Colonic mucosa (tissue), 4 donors: ENCODE results near the gene PRKAG3. TPM values are rescaled to one million over a fixed set of nuclear protein-coding genes. Genes with fewer than 3 reads are reported as not detected.

Experiments
- DNase-seq: peaks from one replicate; pipeline ENCODE4 v3.0.0-alpha.2; 2020
- H3K27ac ChIP-seq: fragments of 200-600 bp; one replicate; pipeline ENCODE4 v1.8.0; 2021
- H3K27me3 ChIP-seq: fragments of 200-600 bp; one replicate; pipeline ENCODE4 v1.8.0; 2021
- H3K36me3 ChIP-seq: fragments of 200-600 bp; one replicate; pipeline ENCODE4 v1.8.0; 2021
- H3K4me1 ChIP-seq: fragments of 200-600 bp; one replicate; pipeline ENCODE4 v1.8.0; 2021; ENCODE audit warnings: mild to moderate bottlenecking
- H3K4me3 ChIP-seq: fragments of 200-600 bp; one replicate; pipeline ENCODE4 v1.8.0; 2021
- H3K9ac ChIP-seq, 2 donors: one replicate each; pipeline ENCODE4 v1.7.0; 2013; ENCODE audit warnings: control low read depth in 2 of 2, low read depth in 2 of 2, low read length in 2 of 2
- H3K9me3 ChIP-seq: fragments of 200-600 bp; one replicate; pipeline ENCODE4 v1.8.0; 2021
- intact Hi-C: fragments of 100-400 bp; cut with DNase I; formaldehyde crosslinking; loops from one replicate; pipeline ENCODE4 v1.14.1; 2022
- total RNA-seq, 2 donors: library from RNA; stranded (reverse); fragmentation: NEBNext Ultra II Directional in 1 of 2; extraction: Animal tissue kit (Norgen Biotek cat#: 25700) in 1 of 2; gene quantifications; one replicate each; pipeline ENCODE4 v1.2.1, GENCODE V29; 2021
- TF ChIP-seq, protein P1 (sequence below): fragments of 200-600 bp; IDR thresholded peaks from one replicate; pipeline ENCODE4 v1.8.0; 2022; ENCODE audit warnings: antibody characterized with exemption, mild to moderate bottlenecking
- donor health status: healthy.
- donor health status: DM: no; HTN: no; CAD: no.
- donor health status: DM: no; HTN: no; CAD: no.

Gene PRKAG3
- total RNA-seq, 2 donors from 2014 or later: not detected

DNA sequence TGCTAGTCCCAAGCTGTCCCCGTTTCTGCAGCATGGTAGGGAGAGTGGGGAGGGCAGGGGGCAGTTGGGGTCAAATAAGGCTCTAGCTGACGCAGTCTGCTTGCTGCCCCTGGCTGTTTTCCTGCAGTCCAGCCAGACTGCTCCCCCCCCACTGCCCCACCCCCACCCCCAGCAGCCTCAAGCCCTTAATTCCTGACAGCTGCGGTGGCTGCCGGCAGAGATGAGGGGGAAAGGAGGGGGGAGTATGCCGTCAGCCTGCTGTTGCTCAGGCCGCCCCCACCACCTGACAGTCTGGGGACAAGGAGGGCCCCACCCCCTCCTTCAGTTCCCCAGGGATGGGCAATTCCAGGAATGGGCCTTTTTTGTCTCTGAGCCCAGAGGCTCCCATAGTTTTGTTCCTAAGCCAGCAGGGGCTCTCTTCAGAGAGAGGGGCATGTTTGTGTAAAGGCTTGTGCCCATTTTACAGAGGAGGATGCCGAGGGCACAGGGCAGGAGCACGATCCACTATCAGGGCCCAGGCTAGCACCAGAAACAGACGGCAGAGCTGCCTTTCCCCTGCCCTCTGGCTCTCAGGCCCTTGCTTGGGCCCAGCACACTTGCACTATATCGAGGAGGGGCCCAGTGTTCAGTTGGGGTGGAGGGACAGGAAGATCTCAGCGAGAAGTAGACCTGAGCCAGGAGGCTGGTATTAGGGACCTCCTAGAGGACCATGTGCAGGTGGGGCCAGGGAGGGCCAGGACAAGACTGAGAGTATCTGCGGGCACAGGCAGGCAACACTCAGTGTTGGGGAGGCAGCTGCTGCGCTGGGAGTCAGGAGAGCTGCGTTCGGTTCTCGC is 47.5 kb upstream of the PRKAG3 start:
- H3K4me3 ChIP-seq: no peak overlapping the region

DNA sequence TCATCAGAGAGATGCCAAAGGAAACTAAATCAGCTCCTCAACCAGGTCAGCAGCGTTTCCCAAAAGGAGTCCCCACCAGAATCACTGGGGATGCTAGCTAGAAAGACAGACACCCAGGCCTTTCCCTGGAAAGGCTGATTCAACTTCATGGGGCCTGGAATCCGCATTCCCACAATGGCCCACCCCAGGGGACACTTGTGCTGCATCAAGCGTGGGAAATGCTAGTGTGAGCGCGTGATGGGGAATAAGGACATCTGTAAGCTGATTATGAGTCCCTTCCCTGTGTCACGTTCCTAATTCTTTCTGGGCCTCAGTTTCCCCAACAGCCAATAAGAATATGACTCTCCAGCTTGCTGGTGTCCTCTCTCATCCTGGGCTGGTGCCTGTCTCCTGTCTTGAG is 46.9 kb upstream of the PRKAG3 start:
- Histone ChIP-seq H3K36me3 (no peaks in the 10 kb centered on the region), H3K4me3 (no peak overlapping the region), H3K9me3 (no peaks in the 10 kb centered on the region), H3K4me1 (no peaks in the 10 kb centered on the region), H3K27ac (no peak overlapping the region), H3K27me3 (peaks cover 71% of the 10 kb centered on the region), H3K9ac (no peak overlapping the region)
- TF ChIP-seq, protein P1, sequence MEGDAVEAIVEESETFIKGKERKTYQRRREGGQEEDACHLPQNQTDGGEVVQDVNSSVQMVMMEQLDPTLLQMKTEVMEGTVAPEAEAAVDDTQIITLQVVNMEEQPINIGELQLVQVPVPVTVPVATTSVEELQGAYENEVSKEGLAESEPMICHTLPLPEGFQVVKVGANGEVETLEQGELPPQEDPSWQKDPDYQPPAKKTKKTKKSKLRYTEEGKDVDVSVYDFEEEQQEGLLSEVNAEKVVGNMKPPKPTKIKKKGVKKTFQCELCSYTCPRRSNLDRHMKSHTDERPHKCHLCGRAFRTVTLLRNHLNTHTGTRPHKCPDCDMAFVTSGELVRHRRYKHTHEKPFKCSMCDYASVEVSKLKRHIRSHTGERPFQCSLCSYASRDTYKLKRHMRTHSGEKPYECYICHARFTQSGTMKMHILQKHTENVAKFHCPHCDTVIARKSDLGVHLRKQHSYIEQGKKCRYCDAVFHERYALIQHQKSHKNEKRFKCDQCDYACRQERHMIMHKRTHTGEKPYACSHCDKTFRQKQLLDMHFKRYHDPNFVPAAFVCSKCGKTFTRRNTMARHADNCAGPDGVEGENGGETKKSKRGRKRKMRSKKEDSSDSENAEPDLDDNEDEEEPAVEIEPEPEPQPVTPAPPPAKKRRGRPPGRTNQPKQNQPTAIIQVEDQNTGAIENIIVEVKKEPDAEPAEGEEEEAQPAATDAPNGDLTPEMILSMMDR: no peak
- no peak for DNase-seq
- intact Hi-C loops: loop anchor here (5.0 kb wide), 1 partner anchor 99 kb away; no protein-coding TSS in a partner anchor

More for the DNA sequence above, 47.5 kb upstream of the PRKAG3 start:
- intact Hi-C loops: loop anchor here (5.0 kb wide), 1 partner anchor 98 kb away; no protein-coding TSS in a partner anchor
- DNase-seq: no peak
- H3K36me3 ChIP-seq: no peaks in the 10 kb centered on the region
- peaks cover 71% of the 10 kb centered on the region for H3K27me3 ChIP-seq
- no peaks in the 10 kb centered on the region for H3K4me1 ChIP-seq
- no peak overlapping the region for H3K9ac ChIP-seq
- TF ChIP-seq, protein P1: no peak
- H3K9me3 ChIP-seq: no peaks in the 10 kb centered on the region
- H3K27ac ChIP-seq: no peak overlapping the region

DNA sequence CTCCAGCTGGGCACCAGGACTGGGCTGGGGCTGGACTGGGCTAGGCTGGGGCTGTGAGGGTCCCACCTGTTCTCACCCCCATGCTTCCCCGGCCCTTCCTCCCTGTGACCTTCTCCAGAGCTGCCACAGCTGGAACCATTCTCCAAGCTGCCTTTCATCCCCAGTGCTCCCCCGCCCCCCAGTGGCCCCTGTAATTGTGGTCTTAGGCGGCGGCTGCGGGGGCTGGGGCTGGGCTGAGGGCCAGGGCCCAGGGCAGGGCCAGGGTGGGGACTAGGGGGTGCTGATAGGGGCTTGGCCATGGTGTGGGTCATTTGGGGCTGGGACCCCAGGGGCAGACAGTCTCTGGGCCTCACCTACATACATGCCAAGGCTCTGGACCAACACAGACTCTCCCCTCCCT is 46.3 kb upstream of the PRKAG3 start:
- TF ChIP-seq, protein P1: no peak
- peaks cover 71% of the 10 kb centered on the region for H3K27me3 ChIP-seq
- no peaks in the 10 kb centered on the region for H3K36me3 ChIP-seq
- no peaks in the 10 kb centered on the region for H3K4me1 ChIP-seq
- no peak overlapping the region for H3K9ac ChIP-seq
- no peak for DNase-seq
- intact Hi-C loops: loop anchor here (2.0 to 5.0 kb wide), 2 partner anchors 21 to 99 kb away; no protein-coding TSS in a partner anchor
- H3K9me3 ChIP-seq: no peaks in the 10 kb centered on the region
- no peak overlapping the region for H3K27ac ChIP-seq
- no peak overlapping the region for H3K4me3 ChIP-seq

DNA sequence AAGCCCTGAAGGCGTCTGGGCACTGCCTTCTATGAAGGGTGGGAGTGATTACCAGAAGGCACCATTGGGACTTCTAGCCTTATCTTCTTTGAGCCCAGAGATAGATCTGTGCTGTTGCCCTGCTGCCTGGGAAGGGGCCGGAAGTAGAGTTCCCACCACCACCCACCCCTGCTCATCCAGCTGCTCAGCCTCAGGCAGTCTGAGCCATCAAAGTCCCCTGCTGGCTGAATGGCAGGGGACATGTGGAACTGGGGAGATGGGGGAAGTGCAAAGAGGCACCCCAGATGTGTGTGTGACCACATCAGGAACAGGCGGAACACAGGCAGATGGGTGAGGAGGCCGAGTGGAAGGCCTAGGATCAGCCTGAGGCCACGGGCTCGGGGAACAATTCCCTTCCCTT is 45.7 kb upstream of the PRKAG3 start:
- Histone ChIP-seq H3K4me3 (no peak overlapping the region), H3K9me3 (no peaks in the 10 kb centered on the region), H3K27me3 (peaks cover 72% of the 10 kb centered on the region), H3K36me3 (no peaks in the 10 kb centered on the region), H3K27ac (no peak overlapping the region), H3K4me1 (no peaks in the 10 kb centered on the region), H3K9ac (no peak overlapping the region)
- intact Hi-C loops: loop anchor here (2.0 to 5.0 kb wide), 2 partner anchors 21 to 100 kb away; no protein-coding TSS in a partner anchor
- TF ChIP-seq, protein P1: no peak
- DNase-seq: no peak

DNA sequence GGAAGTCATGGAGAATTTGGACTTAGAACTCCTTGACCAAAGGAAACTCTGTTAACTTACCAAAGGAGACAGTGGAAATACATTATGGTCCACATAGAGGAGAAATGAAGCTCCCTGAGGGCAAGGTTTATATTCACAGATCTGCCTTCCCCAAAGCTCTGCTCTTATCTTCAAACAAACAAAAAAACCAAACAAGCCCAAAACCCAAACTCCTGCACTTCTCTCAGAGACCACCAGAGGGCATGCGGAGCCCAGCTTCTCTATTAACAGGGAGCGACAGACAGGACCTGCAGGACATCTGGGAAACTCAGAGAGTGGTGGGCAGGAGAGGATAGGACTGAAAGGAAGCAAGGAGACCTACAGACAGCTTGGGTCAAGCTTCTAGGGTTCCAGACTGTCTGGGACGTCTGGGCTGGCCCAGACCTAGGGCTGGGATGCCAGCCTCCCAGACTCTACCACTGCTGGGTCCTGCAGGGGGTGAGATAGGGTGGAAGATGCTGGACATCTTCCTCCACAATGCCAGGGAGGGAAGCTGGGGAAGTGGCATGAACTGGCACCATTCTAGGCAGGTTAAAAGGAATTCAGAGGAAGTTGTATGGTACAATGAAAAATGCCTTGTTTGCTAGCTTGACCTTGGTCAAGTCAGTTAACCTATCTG is 45.1 kb upstream of the PRKAG3 start:
- DNase-seq: peak; percentile 67
- no peaks in the 10 kb centered on the region for H3K9me3 ChIP-seq
- no peak overlapping the region for H3K4me3 ChIP-seq
- H3K9ac ChIP-seq: no peak overlapping the region
- no peaks in the 10 kb centered on the region for H3K36me3 ChIP-seq
- no peak overlapping the region for H3K27ac ChIP-seq
- peaks cover 73% of the 10 kb centered on the region for H3K27me3 ChIP-seq
- TF ChIP-seq, protein P1: peak; percentile 93
- H3K4me1 ChIP-seq: no peaks in the 10 kb centered on the region
- intact Hi-C loops: loop anchor here (2.0 to 5.0 kb wide), 2 partner anchors 22 to 101 kb away; no protein-coding TSS in a partner anchor
